ENCODE measurements around the gene TBXA2R. TPM values are rescaled to one million over a fixed set of nuclear protein-coding genes. Genes with fewer than 3 reads are reported as not detected.
A peak's percentile ranks its signal among the peaks of the same experiment; 100 is the strongest.

Gene TBXA2R
- total RNA-seq, 1 donor from 2014 or later = 1.2 TPM

DNA sequence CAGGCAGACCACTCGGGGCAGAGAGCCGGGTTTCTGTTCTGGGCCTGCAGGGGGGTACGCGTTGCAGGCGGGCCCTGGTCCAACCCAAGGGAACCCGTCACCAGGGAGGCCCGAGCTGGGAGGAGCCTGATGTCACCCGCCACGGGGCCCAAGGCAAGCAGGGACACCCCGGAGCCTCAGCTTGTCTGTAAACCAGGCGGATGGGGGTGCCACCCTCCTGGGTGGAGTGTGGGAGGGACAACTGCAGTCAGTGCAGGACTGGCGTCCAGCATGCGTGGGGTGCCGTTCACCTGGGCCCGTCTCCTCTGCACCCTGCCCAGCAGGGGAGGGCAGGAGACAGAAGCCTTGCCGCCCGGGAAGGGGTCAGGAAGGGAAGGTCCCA lies 12.9 kb upstream of the TBXA2R start:
- no peak for DNase-seq

DNA sequence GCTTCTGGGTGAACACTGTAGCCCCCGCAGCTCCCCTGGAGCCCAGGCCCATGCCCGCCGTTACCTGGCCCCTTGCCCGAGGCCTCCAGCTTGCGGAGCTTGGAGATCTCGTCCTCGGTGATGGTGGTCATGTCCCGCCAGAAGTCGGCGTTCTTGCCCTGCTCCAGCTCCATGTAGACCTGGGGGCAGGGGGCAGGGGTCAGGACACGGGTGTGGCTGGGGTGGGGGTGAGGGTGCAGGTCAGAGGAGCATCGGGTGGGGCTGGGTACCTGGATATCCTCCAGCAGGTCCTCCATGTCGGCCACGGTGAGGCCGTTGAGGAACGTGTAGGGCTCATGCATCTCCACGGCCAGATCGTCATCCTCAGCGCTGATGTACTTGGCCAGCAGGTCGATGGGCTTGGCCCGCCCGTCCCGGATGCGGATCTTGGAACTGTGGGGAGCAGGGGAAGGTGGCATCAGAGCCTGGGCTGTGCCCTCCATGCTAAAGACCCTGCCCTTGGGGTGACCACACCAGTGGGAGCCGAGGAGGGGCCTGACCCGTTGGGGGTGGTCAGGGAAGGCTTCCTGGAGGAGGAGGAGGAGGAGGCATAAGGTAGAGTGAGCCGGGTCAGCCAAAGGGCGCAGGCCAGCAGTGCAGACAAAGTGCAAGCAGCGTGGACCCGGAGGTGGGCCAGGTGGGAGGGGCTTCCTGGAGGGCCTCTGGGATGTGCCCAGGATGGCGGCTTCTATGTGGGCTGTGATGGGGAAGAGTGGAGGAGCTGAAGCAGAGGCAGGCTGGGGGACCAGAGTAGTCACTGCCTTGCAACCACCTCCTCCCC lies 12.3 kb upstream of the TBXA2R start:
- DNase-seq = no peak

DNA sequence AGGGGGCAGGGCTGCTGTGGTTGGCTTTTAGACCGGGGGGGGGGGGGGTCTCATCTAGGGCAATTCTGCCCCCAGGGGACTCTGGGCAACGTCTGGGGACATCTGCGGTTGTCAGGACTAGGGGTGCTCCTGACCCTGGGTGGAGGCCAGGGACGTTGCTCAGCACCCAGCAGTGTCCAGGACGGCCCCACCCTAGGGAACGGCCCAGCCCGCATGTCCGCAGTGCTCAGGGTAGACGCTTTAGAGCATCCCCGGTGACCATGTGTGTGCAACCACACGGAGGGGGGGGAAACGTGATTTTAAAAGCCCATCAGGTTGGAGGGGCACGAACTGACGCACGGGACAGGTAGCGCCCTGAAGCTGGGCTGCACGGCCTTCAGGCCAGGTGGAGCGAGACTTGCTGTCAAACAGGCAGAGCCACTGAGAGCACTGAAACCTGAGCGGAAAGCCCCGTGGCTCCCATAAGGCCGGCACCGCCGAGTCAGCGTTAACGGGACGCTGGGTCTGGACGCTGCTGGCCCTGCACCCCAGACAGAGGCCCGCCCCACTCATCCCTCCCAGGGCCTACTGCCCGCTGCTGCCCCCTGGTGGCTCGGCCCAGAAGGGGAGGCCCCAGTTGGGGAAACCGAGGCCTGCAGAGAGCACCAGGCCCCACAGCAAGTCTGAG lies 11.6 kb upstream of the TBXA2R start:
- peak; percentile 37 for DNase-seq

DNA sequence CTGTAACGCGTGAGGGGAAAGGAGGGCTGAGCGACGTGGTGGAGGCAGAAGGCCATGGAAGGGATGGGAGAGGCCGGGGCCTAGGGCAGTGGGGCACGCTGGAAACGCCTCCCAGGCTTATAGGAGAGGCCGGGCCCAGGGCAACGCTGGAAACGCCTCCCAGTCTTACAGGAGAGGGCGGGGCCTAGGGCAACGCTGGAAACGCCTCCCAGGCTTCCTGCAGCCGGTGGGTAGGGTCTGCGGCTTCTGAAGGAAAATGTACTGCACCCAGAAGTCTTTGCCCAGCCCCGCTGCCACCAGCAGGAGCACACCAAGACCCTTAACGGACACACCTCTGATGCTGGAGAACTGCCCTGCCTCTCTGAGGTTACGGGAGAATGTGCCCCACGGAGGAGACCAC lies 10.8 kb upstream of the TBXA2R start:
- DNase-seq = no peak

DNA sequence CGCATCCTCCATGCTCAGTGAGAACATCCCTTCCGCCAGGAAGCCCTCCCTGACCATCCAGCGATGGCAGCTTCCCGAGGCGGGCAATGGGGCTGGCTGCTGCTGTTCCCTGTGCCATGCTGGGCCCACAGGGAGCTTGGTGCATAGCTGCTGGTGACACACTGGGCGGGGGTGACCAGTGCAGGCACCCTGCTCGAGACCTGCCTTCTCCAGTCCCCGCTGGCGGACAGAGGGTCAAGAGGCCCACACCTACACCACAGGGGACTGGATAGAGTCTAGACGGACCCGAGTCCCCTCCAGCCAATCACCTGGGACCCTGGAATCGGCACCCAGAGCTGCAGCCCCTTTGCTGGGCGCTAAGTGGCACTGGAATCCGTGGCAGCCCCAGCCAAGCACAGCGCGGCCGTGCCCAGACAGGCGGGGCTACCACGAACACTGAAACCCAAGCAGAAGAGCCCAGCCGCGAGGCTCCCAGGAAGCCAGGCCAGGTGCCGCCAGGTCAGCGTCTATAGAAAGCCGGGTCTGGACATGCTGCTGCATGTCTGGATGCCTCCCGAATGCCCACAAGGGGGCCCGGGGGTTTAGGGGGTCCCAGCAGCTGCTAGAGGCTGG lies 9.0 kb upstream of the TBXA2R start:
- DNase-seq = no peak

DNA sequence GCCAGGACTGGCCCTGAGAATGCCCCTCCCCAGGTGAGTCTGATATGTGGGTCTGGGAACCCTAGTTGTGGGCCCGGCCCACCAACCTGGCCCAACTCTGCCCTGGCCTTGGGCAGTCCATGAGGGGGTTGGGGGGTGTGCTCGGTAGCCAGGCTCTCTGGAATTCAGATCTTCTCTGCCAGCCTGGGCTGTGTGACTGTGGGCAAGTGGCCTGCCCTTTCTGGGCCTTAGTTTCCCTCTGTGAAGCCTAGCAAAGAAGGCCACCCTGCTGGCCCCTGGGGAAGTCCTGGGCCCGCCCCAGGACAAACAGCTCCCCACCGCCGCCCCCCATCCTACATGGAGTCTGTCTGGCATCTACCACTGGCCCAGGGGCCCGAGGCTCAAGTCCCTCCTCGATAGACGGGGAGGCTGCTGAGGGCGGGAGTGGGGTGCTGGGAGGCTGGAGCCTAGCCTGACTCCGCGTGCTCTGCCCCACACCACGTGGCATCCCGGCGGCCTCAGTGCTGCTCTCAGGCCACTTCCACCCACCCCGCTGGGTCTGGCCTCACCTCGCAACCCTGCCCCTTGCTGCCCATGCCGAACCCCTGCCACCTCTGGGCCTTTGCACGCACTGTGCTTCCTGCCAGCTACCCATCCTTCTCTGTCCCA lies 8.3 kb upstream of the TBXA2R start:
- no peak for DNase-seq

DNA sequence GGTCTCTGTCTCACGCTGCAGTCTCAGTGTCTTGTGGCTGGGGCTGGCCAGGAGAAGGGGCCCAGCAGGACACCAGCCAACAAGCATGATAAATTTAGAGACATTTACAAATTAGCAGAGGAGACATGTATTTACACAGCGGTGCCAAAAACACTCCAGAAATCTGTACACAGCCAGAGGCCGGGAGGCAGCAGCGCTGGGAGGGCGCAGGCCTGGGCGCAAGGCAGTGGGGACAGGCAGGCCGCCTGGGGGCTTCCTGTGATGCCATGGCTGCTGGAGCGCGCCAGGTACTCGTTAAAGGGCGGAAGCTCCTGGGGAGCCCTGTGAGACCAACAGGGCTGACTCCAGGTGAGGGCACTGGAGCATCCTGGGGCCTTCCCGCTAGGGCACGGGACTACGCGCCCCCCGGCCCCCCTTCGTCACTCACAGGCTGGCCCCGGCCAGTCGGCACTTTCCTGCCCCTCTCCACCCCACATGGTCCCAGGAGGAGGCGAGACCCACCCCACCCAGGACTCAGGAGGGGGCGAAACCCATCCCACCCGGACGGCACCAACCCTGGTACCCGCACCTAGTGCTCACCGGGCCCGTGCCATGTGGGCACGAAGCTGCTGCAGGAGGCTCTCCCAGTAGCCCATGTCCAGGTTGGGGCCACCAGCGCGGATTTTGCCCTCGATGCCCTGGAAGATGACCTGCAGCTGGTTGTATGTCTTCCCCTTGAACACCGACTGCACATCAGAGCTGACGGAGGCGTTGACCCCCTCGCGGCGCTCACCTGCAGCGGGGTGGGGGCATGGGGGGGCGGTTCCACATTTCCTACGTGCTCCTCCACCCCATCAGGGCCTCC lies 7.4 kb upstream of the TBXA2R start:
- no peak for DNase-seq

DNA sequence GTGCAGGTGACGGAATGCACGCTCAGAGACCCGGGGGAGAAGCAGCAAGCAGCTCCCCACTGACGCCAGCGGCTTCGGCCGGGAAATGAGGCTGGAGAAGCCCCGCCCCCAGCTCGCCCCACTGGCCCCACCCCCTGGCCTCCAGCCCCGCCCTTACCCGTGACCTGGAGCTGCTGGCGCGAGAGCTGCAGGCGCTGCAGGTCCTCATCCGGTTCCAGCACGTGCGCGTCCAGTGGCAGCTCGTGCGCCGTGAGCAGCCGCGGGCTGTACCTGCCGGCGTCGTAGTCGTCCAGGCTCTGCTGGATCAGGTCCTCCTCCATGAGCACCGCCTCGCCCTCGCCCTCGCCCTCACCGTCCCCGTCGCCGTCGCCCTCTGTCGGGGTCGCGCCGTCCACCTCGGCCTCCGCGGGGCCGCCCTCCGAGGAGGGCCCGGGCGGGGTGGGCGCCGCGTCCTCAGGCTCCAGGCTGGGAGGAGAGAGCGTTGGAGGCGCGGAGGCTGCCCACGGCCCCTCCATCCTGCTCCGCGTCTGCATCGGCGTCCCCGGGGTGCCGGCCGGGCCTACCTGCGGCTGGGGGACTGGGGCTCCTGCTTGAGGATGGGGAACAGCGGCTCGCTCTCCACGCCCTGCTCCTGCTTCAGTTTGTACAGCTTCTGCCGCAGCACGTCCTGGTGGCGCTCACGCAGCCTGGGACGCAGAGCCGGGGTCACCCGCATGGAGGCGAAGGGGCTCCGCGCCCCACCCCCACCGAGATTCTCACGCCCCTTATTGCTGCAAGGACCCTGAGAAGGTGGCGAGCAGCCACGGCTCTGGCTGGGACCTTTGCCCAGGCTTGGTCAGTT lies 6.4 kb upstream of the TBXA2R start:
- no peak for DNase-seq

DNA sequence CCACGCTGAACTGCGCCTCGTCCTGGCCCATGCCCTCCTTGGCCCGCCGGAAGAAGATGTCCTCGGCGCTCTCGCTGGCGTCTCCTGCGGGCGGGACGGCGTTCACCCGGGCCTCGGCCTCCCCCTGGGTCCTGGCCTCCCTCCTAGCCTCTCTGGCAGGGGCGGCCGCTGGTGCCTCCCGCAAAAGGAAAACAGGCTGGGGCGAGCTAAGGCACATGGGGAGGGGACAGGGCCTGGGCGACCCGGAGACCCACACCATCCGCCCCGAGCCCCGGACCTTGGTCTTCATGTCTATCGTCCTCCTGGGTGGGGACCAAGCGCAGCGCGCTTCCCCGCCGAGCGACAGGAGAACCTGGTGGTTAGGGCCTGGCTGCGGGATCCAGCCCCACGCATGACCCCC lies 5.7 kb upstream of the TBXA2R start:
- no peak for DNase-seq

DNA sequence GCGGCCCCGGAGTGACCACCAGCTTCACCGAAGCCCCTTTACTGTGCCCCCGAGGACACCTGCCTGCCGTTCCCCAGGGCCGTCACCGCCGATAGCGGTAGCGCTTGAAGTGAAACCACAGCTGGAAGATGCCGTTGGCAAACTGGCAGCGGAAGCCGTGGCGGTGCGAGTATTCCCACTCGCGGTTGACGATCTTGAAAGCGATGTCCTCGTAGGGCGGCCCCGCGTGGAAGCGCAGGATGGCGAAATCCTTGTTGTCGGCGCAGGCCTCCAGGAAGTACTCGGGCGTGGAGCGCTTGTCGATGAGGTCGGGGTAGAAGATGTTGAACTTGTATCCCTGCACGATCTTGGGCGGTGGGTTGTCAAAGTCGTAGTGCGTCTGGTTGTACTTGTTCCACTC lies 5.2 kb upstream of the TBXA2R start:
- DNase-seq = no peak

DNA sequence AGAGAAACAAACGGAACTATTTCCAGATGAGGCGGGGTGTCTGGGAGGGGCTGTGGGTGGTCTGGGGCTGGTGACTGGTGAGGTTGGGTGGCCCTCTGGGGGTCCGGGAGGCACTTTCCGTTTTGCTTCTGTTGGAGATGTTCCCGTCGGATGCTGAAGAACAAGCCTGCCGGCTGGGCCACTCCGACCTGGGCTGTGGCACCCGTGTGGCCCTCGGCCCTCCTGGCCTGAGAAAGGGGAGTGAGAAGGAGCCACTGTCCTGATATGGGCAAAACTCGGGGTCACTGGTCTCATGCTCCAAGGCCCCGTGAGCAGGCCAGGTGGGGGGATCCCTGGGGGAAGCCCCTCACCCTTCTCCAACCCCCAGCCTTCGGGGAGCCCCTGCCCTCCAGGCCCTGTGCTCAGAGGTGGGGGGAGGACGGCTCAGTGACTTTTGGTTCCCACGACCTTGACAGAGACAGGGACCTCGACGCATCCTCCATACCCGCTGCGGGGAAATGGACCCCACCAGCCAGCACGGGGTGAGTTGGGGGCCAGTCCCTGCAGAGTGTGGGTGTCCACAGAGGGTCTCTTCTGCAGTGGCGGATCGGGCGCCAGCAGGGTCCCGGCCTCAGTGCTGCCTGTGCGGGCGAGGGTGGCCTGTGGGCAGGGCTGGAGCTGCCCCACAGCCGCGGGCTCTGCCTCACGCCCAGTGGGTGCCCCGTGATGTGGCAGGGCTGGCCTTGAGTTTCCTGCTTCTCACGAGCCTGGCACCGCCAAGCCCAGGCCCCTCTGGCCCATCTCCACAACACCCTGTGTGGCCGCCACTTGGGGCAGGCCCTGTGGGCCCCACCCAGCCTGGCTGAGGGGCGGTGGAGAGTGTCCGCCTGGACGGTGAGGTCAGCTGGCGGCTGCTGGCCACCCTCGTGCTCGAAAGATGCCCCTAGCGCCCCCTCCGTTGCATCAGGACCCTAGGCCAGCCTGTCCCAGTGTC lies 4.4 kb upstream of the TBXA2R start:
- no peak for DNase-seq

DNA sequence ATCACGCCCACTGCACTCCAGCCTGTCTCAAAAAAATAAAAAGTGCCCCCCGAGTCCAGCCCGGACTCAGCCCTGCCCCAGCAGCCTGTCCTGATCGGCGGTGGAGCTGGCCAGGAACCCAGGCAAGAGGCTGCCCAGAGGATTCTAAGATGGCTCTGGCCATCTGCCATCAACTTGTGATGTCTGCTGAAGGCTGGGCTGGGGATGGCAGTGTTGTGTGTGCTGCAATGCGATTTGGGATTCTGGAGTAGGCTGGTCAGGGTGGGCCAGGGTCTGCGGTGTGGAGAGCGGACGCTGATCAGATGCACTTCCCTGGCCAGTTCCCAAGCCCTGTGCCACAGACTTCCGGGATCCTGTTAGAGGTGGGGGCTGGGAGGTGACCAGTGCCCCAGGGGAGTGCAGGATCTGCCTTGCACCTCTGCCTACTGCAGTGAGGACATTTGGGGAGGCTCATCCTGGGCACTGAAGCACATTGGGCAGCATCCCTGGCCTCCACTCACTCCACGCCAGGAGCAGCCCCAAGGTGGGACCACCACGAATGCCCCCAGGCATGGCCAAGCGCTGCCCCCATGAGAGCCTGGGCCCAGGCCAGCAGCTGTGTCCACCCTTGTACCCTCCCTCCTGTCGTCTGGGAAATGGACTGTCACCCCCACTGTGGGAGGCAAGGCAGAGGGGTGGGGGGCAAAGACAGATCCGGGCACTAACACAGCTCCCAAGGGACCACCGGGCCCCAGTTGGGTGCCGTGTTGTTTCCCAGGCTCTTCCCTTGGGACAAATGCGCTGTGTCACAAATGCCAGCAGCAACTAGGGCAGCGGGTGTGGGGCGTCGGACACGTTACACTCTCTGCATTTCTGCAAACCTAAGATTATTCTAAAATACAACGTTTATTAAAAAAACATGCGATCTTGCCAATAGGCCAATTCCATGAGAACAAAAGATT lies 3.4 kb upstream of the TBXA2R start:
- no peak for DNase-seq

DNA sequence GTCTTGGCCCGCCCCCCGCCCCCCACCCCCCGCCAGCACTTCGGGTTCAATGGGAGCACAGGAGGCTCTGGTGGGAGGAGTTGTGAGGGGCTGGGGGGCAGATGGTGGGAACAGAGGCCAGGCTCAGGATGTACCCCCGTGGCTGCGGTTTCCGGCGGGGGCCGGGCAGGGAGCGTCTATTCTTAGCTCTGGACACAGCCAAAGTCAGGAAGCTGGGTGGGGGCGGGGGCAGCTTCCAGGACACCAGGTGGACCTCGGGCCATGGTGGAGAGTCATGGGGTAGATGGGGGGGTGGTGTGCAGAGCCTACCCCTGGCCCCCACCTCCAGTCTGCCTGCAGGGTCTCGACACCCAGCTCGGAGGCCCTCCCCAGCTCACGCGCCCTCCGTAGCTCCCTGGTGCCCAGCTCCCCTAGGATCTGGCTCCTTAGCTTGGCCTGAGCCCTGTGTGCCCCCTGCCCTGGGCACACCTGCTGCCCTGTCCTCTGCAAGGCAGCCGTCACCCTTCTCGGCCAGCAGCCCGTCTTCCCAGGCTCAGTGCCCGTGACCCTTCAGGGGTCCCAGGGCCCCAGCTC lies 2.2 kb upstream of the TBXA2R start:
- DNase-seq = no peak

DNA sequence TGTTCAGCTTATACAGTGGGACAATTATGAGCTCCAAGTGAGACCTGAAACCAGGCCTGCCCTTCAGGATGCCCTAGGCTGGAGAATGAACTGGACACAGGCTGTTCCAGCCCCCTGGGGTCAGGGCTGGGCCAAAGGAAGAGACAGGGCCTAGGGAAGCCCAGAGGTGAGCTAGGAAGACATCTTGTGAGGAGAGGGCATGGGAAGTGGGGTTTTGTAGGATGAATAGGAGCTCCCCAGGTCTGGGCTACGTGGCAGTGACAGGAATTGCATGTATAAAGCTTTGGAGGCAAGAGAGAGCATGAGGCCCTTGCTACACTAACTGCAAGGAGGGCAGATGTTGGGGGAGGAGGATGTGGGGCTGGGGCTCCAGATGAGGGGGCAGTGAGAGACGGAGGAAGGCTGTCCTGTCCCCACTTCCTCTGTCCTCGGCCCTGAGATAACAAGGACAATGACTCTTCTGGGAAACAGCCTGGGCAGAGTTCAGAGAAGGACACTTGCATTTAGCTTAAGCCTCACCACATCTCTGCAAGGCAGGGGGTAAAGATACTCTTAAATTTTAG lies 1.5 kb upstream of the TBXA2R start:
- DNase-seq = no peak

DNA sequence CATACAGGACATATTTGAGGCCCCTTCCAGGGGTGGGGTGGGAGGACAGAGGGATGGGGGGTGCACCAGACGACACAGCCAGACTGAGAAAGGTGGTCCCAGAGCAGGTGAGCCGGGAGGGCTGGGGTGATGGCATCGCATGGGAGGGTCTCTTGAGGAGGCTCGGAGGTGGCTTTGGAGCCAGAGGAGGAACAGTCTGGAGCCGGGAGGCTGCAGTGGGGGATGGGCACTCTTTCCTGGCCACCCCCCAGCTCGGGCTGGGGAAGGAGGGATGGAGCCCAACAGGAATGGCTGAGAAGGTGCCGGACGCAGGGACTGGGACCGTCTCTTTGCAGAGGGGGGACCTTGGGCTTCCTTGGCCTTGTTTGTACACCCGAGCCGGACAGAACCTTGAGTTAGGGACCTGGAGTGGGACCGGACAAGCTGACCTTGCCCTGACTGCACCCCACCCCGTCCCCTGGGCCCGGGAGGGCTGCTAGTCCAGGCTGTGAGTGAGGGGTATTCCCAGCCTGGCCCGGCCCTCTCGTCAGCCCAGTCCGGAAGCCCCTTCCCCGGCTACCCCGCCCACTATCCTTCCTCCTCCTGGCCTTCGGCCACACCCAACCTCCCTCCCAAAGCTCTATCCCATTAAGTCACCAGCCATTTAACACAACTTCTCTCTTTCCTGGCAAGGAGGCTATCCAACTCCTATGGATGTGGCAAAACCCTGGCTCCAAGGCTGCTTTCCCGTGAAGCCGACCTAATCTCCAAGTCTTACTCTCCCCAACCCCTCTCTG lies 816 bp upstream of the TBXA2R start:
- DNase-seq = peak; percentile 26

DNA sequence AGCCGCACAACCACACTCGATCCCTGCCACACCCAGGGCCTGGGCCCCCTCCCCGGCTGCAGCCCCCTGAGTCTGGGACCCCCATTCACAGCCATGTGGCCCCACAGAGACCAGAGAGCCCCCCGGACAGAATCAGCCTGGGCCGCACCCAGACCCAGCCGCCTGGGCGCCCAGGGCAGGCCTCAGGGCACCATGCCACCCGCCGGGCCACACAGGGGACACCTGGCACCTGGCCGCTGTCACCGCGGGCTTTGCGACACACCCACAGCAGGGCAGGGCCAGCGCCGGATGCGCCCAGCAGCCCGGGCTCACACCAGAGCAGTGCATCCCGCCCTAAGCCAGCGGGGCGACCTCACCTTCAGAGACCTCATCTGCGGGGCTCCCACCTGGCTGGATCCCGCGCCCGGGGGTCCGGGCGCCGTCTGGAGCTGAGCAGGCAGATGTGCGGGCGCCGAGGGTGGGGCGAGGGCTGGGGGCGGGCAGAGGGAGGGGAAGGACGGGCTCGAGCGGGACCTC lies 443 bp downstream of the TBXA2R start:
- DNase-seq = no peak

DNA sequence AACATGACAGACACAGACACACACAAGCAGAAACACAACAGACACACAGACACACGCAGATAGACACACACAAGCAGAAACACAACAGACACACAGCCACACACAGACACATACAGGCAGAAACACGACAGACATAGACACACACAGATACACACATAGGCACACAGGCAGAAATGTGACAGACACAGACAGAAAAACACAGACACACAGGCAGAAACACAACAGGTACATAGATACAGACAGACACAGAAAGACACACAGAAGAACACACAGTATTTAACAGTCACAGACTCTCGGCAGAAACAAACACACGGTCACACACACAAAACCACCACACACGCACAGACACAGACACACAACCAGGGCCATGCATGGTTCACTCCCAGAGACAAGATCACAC lies 905 bp downstream of the TBXA2R start:
- no peak for DNase-seq
